Heart left ventricle (tissue), 13 donors: ENCODE results near the gene NKTR.

Experiments
- POLR2A ChIP-seq, 2 donors: fragments of 450-650 bp; IDR thresholded peaks; one replicate each; pipeline ENCODE4 v1.6.1; 2017; ENCODE audit warnings: antibody characterized with exemption in 2 of 2, mild to moderate bottlenecking in 2 of 2, moderate library complexity in 2 of 2
- TF ChIP-seq, protein P1 (sequence below), 12 donors: fragments of 200-600 bp; sonication (generic) in 4 of 12; IDR thresholded peaks; one replicate each; pipeline versions ENCODE4 v1.5.0 to v1.8.0; 2018 to 2022; ENCODE audit warnings: antibody characterized with exemption in 12 of 12, mild to moderate bottlenecking in 5 of 12
- donor health status: ischemic (EF 13 %, LVEDD 7.1; RV severe dilation, severe dysfunction).
- donor health status: DM: no; HTN: yes; CAD: no.
- donor health status: DM: no; HTN: no; CAD: no.
- donor health status: ischemic (EF 25% LVEDD 6.9; RV normal size, moderate dysfunction).
- donor health status: ischemic (EF 25% LVEDD 5.7; RV mildly dilated, moderate dysfunction).
- donor health status: ischemic (EF 35%, LVEDD 5.7; RV mildly dilated, moderate dysfunction).
- donor health status: nonischemic (EF 11% LVEDD 7.7; RV severe dilation, severe dysfunction).
- donor health status: DM: yes; HTN: yes; CAD: no.
- donor health status: PGD.
- donor health status: ischemic (EF 29% LVEDD 5.4; RV normal size, mild dysfunction).
- donor health status: nonischemic (EF 23%, LVEDD 6.1; RV moderate dilation, normal function).

DNA sequence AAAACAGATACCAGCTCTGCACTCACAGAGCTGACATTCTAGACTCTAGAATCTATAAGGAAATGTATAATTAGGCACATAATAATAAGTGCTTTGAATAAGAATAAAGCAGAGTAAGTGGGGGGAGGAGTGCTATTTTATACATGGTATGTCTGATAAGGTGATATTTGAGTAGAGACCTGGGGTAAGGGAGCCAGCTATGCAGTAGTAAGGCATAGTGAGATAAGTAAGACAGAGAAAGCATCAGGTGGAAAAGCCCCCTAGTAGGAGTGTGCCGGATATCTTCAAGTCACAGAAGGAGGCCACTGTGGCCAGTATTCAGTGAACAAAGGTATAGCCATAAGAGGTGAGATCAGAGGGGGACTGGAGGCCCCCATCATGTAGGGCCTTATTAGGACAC is 6.9 kb upstream of the NKTR start:
- TF ChIP-seq POLR2A (IDR thresholded peaks at IDR 0.05): no peak
- TF ChIP-seq, protein P1, sequence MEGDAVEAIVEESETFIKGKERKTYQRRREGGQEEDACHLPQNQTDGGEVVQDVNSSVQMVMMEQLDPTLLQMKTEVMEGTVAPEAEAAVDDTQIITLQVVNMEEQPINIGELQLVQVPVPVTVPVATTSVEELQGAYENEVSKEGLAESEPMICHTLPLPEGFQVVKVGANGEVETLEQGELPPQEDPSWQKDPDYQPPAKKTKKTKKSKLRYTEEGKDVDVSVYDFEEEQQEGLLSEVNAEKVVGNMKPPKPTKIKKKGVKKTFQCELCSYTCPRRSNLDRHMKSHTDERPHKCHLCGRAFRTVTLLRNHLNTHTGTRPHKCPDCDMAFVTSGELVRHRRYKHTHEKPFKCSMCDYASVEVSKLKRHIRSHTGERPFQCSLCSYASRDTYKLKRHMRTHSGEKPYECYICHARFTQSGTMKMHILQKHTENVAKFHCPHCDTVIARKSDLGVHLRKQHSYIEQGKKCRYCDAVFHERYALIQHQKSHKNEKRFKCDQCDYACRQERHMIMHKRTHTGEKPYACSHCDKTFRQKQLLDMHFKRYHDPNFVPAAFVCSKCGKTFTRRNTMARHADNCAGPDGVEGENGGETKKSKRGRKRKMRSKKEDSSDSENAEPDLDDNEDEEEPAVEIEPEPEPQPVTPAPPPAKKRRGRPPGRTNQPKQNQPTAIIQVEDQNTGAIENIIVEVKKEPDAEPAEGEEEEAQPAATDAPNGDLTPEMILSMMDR (IDR thresholded peaks at IDR 0.05): no peak
